Liver (tissue), 3 donors: ENCODE data around the gene DPF3.

Source experiments
- ATF3 ChIP-seq: IDR thresholded peaks from 2 replicates; pipeline ENCODE4 v1.6.1; 2016; ENCODE audit warnings: antibody characterized with exemption
- EGR1 ChIP-seq, 2 donors: IDR thresholded peaks; 2 replicates each; pipeline ENCODE4 v1.6.1; 2016 to 2018; ENCODE audit warnings: antibody characterized with exemption in 2 of 2, low read depth in 2 of 2
- FOXA1 ChIP-seq: IDR thresholded peaks from 2 replicates; pipeline ENCODE4 v1.6.1; 2016; ENCODE audit warnings: antibody characterized with exemption
- GABPA ChIP-seq, 2 donors: IDR thresholded peaks in 1 of 2; conservative IDR thresholded peaks in 1 of 2; 2 replicates each; pipeline ENCODE4 v1.6.1; 2016; ENCODE audit warnings: antibody characterized with exemption in 2 of 2, mild to moderate bottlenecking in 1 of 2, moderate library complexity in 1 of 2
- JUND ChIP-seq, 2 donors: IDR thresholded peaks; 2 replicates each; pipeline ENCODE4 v1.6.1; 2016; ENCODE audit warnings: antibody characterized with exemption in 2 of 2
- MAX ChIP-seq: IDR thresholded peaks from 2 replicates; pipeline ENCODE4 v1.6.1; 2016; ENCODE audit warnings: antibody characterized with exemption
- NR2F2 ChIP-seq: IDR thresholded peaks from 2 replicates; pipeline ENCODE4 v1.6.1; 2016; ENCODE audit warnings: antibody characterized with exemption
- RAD21 ChIP-seq, 2 donors: IDR thresholded peaks; 2 replicates each; pipeline ENCODE4 v1.6.1; 2016; ENCODE audit warnings: antibody characterized with exemption in 2 of 2, mild to moderate bottlenecking in 2 of 2
- RXRA ChIP-seq, 2 donors: IDR thresholded peaks; 2 replicates each; pipeline ENCODE4 v1.6.1; 2017 to 2018; ENCODE audit warnings: antibody characterized with exemption in 2 of 2, mild to moderate bottlenecking in 1 of 2
- SP1 ChIP-seq: IDR thresholded peaks from 2 replicates; pipeline ENCODE4 v1.6.1; 2018; ENCODE audit warnings: antibody characterized with exemption, mild to moderate bottlenecking
- TAF1 ChIP-seq: conservative IDR thresholded peaks from 2 replicates; pipeline ENCODE4 v1.6.1; 2016; ENCODE audit warnings: antibody characterized with exemption, mild to moderate bottlenecking
- YY1 ChIP-seq: IDR thresholded peaks from 2 replicates; pipeline ENCODE4 v1.6.1; 2016; ENCODE audit warnings: antibody characterized with exemption, mild to moderate bottlenecking
- TF ChIP-seq, protein P1 (sequence below): fragments of 150-350 bp; IDR thresholded peaks from 2 replicates; pipeline ENCODE4 v1.5.1; 2017; ENCODE audit warnings: improper control_type of control experiment, low read depth, low read length; ENCODE audit not compliant: missing input control
- TF ChIP-seq, protein P2 (sequence below): IDR thresholded peaks from 2 replicates; pipeline ENCODE4 v1.6.1; 2016; ENCODE audit warnings: antibody characterized with exemption, mild to moderate bottlenecking
- donor health status: healthy.
- donor health status: healthy.

DNA sequence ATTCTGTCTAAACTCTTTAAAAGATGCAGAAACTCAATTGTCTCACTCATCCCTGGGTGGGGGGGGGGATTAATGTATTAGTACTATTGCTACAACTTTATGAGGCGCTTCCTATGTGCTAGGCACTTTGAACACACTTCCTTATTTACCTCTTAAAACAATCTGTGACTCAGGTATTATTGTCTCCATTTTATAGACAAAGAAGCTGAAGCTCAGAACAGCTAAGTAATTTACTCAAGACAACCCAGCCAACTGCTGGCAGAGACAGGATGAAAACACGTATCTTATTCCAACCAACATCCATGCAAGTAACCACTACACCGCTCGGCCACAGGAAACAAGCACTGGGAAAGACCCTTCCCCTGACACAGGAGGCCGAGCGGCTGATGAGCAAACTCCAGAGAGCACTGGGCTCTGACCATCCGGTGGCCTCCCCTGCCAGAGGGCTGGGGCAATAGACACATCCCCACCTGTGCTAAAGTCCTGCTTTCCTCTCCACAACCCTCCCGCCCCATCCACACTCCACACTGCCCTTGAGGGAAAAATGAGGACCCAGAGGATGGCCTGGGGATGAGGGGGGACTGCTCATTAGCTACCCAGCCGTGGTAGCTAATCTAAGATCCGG, 244.2 kb downstream of the DPF3 start:
- TF ChIP-seq, protein P1, sequence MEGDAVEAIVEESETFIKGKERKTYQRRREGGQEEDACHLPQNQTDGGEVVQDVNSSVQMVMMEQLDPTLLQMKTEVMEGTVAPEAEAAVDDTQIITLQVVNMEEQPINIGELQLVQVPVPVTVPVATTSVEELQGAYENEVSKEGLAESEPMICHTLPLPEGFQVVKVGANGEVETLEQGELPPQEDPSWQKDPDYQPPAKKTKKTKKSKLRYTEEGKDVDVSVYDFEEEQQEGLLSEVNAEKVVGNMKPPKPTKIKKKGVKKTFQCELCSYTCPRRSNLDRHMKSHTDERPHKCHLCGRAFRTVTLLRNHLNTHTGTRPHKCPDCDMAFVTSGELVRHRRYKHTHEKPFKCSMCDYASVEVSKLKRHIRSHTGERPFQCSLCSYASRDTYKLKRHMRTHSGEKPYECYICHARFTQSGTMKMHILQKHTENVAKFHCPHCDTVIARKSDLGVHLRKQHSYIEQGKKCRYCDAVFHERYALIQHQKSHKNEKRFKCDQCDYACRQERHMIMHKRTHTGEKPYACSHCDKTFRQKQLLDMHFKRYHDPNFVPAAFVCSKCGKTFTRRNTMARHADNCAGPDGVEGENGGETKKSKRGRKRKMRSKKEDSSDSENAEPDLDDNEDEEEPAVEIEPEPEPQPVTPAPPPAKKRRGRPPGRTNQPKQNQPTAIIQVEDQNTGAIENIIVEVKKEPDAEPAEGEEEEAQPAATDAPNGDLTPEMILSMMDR: no peak
- TF ChIP-seq, protein P2, sequence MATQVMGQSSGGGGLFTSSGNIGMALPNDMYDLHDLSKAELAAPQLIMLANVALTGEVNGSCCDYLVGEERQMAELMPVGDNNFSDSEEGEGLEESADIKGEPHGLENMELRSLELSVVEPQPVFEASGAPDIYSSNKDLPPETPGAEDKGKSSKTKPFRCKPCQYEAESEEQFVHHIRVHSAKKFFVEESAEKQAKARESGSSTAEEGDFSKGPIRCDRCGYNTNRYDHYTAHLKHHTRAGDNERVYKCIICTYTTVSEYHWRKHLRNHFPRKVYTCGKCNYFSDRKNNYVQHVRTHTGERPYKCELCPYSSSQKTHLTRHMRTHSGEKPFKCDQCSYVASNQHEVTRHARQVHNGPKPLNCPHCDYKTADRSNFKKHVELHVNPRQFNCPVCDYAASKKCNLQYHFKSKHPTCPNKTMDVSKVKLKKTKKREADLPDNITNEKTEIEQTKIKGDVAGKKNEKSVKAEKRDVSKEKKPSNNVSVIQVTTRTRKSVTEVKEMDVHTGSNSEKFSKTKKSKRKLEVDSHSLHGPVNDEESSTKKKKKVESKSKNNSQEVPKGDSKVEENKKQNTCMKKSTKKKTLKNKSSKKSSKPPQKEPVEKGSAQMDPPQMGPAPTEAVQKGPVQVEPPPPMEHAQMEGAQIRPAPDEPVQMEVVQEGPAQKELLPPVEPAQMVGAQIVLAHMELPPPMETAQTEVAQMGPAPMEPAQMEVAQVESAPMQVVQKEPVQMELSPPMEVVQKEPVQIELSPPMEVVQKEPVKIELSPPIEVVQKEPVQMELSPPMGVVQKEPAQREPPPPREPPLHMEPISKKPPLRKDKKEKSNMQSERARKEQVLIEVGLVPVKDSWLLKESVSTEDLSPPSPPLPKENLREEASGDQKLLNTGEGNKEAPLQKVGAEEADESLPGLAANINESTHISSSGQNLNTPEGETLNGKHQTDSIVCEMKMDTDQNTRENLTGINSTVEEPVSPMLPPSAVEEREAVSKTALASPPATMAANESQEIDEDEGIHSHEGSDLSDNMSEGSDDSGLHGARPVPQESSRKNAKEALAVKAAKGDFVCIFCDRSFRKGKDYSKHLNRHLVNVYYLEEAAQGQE: no peak
- TF ChIP-seq TAF1 (no peak), MAX (no peak), NR2F2 (no peak), GABPA (IDR thresholded peaks at IDR 0.05 in 1 of 2, conservative IDR thresholded peaks at IDR 0.05 in 1 of 2) (no peak), RAD21 (IDR thresholded peaks at IDR 0.05) (no peak), SP1 (no peak), FOXA1 (no peak), RXRA (IDR thresholded peaks at IDR 0.05) (no peak), YY1 (no peak), JUND (IDR thresholded peaks at IDR 0.05) (no peak), EGR1 (IDR thresholded peaks at IDR 0.05; ENCODE audit: low read depth in 2 of 2) (no peak), ATF3 (no peak)
